H9 (cell line): ENCODE results near the gene CXCL14. TPM values are rescaled to one million over a fixed set of nuclear protein-coding genes. Genes with fewer than 3 reads are reported as not detected.

Experiments
- DNase-seq: peaks from one replicate; pipeline ENCODE4 v3.0.0-alpha.2; 2017
- H2AFZ ChIP-seq: one replicate; pipeline ENCODE4 v1.6.1; 2013; ENCODE audit warnings: mild to moderate bottlenecking, low read length, control low read depth, moderate library complexity
- H2AK5ac ChIP-seq: 2 replicates; pipeline ENCODE4 v1.6.1; 2013; ENCODE audit warnings: low read length, control low read depth, mixed read lengths; ENCODE audit not compliant: insufficient read length
- H2BK120ac ChIP-seq: one replicate; pipeline ENCODE4 v1.6.1; 2013; ENCODE audit warnings: low read depth, mild to moderate bottlenecking, low read length, control low read depth, inconsistent platforms; ENCODE audit not compliant: poor library complexity, severe bottlenecking
- H2BK12ac ChIP-seq: 2 replicates; pipeline ENCODE4 v1.6.1; 2013; ENCODE audit warnings: low read length, control low read depth, mixed read lengths, low read depth; ENCODE audit not compliant: insufficient read length
- H2BK15ac ChIP-seq: 2 replicates; pipeline ENCODE4 v1.6.1; 2013; ENCODE audit warnings: low read depth, low read length, control low read depth
- H2BK20ac ChIP-seq: one replicate; pipeline ENCODE4 v1.6.1; 2013; ENCODE audit warnings: low read depth, mild to moderate bottlenecking, low read length, control low read depth, inconsistent platforms; ENCODE audit not compliant: poor library complexity, severe bottlenecking
- H2BK5ac ChIP-seq: 2 replicates; pipeline ENCODE4 v1.6.1; 2013; ENCODE audit warnings: low read length, control low read depth, mixed read lengths; ENCODE audit not compliant: insufficient read length
- H3K14ac ChIP-seq: 2 replicates; pipeline ENCODE4 v1.6.1; 2013; ENCODE audit warnings: low read length, control low read depth; ENCODE audit not compliant: insufficient read depth
- H3K18ac ChIP-seq: 2 replicates; pipeline ENCODE4 v1.6.1; 2013; ENCODE audit warnings: low read depth, mild to moderate bottlenecking, mixed read lengths, low read length, control low read depth; ENCODE audit not compliant: insufficient read length
- H3K23ac ChIP-seq: 2 replicates; pipeline ENCODE4 v1.6.1; 2013; ENCODE audit warnings: low read length, control low read depth, mixed read lengths, low read depth; ENCODE audit not compliant: insufficient read length
- H3K23me2 ChIP-seq: 2 replicates; pipeline ENCODE4 v1.6.1; 2013; ENCODE audit warnings: low read depth, mild to moderate bottlenecking, mixed read lengths, low read length, control low read depth; ENCODE audit not compliant: insufficient read length, poor library complexity, severe bottlenecking
- H3K27ac ChIP-seq: 2 replicates; pipeline ENCODE4 v1.5.1; 2013; ENCODE audit warnings: low read length, control low read depth, mixed read lengths, low read depth; ENCODE audit not compliant: insufficient read length
- H3K27me3 ChIP-seq: 2 replicates; pipeline ENCODE4 v1.6.1; 2013; ENCODE audit warnings: low read length, control low read depth, inconsistent platforms; ENCODE audit not compliant: insufficient read depth
- H3K4ac ChIP-seq: 2 replicates; pipeline ENCODE4 v1.6.1; 2013; ENCODE audit warnings: low read depth, mild to moderate bottlenecking, control low read depth, inconsistent platforms, low read length, moderate library complexity
- H3K4me1 ChIP-seq: 2 replicates; pipeline ENCODE4 v1.6.1; 2013; ENCODE audit warnings: low read length, control low read depth, inconsistent platforms; ENCODE audit not compliant: insufficient read depth
- H3K4me2 ChIP-seq: 2 replicates; pipeline ENCODE4 v1.6.1; 2013; ENCODE audit warnings: low read length, control low read depth, mixed read lengths; ENCODE audit not compliant: insufficient read length, insufficient read depth
- H3K56ac ChIP-seq: 2 replicates; pipeline ENCODE4 v1.6.1; 2013; ENCODE audit warnings: low read depth, mild to moderate bottlenecking, mixed read lengths, low read length, control low read depth; ENCODE audit not compliant: insufficient read length
- H3K79me1 ChIP-seq: 2 replicates; pipeline ENCODE4 v1.6.1; 2013; ENCODE audit warnings: low read depth, mild to moderate bottlenecking, moderate library complexity, low read length, control low read depth, inconsistent platforms; ENCODE audit not compliant: insufficient read depth, poor library complexity, severe bottlenecking
- H3K79me2 ChIP-seq: 2 replicates; pipeline ENCODE4 v1.6.1; 2013; ENCODE audit warnings: low read length, control low read depth, inconsistent platforms; ENCODE audit not compliant: insufficient read depth
- H3K9ac ChIP-seq: 2 replicates; pipeline ENCODE4 v1.6.1; 2013; ENCODE audit warnings: low read length, control low read depth, mixed read lengths; ENCODE audit not compliant: insufficient read length; ENCODE audit errors: extremely low read depth
- H3K9me3 ChIP-seq: one replicate; pipeline ENCODE4 v1.6.1; 2013; ENCODE audit warnings: low read depth, low read length, inconsistent platforms; ENCODE audit not compliant: control insufficient read depth
- H3T11ph ChIP-seq: one replicate; pipeline ENCODE4 v1.6.1; 2013; ENCODE audit warnings: mild to moderate bottlenecking, low read length, control low read depth, inconsistent platforms
- H4K20me1 ChIP-seq: one replicate; pipeline ENCODE4 v1.6.1; 2013; ENCODE audit not compliant: control insufficient read depth, insufficient read length, insufficient read depth
- H4K5ac ChIP-seq: 2 replicates; pipeline ENCODE4 v1.6.1; 2013; ENCODE audit warnings: low read depth, mild to moderate bottlenecking, mixed read lengths, low read length, control low read depth; ENCODE audit not compliant: insufficient read length
- H4K8ac ChIP-seq: replicated peaks from 2 replicates; pipeline ENCODE4 v1.6.1; 2013; ENCODE audit warnings: low read length, control low read depth, mixed read lengths, low read depth; ENCODE audit not compliant: insufficient read length
- H4K91ac ChIP-seq: 2 replicates; pipeline ENCODE4 v1.6.1; 2013; ENCODE audit warnings: low read depth, mild to moderate bottlenecking, moderate library complexity, mixed read lengths, low read length, control low read depth; ENCODE audit not compliant: insufficient read length
- H3K27ac Mint-ChIP-seq, 3 experiments: 2 replicates in 2 of 3; 3 replicates in 1 of 3; pipeline ENCODE4 v1.8.0; 2020 to 2021; ENCODE audit warnings: mixed read lengths in 3 of 3, mild to moderate bottlenecking in 1 of 3, moderate library complexity in 1 of 3
- H3K27me3 Mint-ChIP-seq: 2 replicates; pipeline ENCODE4 v1.8.0; 2021; ENCODE audit warnings: low read depth, mild to moderate bottlenecking, moderate library complexity, mixed read lengths
- H3K36me3 Mint-ChIP-seq, 3 experiments: 2 replicates in 2 of 3; 3 replicates in 1 of 3; pipeline ENCODE4 v1.8.0; 2020 to 2021; ENCODE audit warnings: low read depth in 3 of 3, mixed read lengths in 3 of 3; ENCODE audit not compliant: insufficient read depth in 1 of 3
- H3K4me1 Mint-ChIP-seq, 2 experiments: 2 replicates each; pipeline ENCODE4 v1.8.0; 2020; ENCODE audit warnings: mixed read lengths in 2 of 2
- H3K4me3 Mint-ChIP-seq, 2 experiments: 2 replicates in 1 of 2; 3 replicates in 1 of 2; pipeline ENCODE4 v1.8.0; 2020 to 2021; ENCODE audit warnings: mild to moderate bottlenecking in 2 of 2, mixed read lengths in 2 of 2, moderate library complexity in 1 of 2
- H3K9me3 Mint-ChIP-seq, 2 experiments: 2 replicates in 1 of 2; 3 replicates in 1 of 2; pipeline ENCODE4 v1.8.0; 2020; ENCODE audit warnings: mild to moderate bottlenecking in 2 of 2, mixed read lengths in 2 of 2, moderate library complexity in 1 of 2
- WGBS: extraction: QIAGEN DNeasy Blood & Tissue Kit; methylation state at CpG from one replicate; pipeline ENCODE4 v1.1.7; 2013; ENCODE audit warnings: missing lambda C conversion rate, low lambda C conversion rate, mixed read lengths; ENCODE audit not compliant: insufficient read length; ENCODE audit errors: extremely low coverage; 5-methylcytosine and 5-hydroxymethylcytosine counted together
- total RNA-seq: library from RNA; stranded (reverse); gene quantifications from 2 replicates; pipeline ENCODE4 v1.2.1, GENCODE V29; 2021
- TF ChIP-seq, protein P1 (sequence below): fragments of 200-600 bp; sonication (generic); conservative IDR thresholded peaks from 3 replicates; pipeline ENCODE4 v1.8.0; 2021; ENCODE audit warnings: antibody characterized with exemption, mild to moderate bottlenecking

The CXCL14 gene
- total RNA-seq, 1 experiment from 2014 or later, result 1.1 TPM

DNA sequence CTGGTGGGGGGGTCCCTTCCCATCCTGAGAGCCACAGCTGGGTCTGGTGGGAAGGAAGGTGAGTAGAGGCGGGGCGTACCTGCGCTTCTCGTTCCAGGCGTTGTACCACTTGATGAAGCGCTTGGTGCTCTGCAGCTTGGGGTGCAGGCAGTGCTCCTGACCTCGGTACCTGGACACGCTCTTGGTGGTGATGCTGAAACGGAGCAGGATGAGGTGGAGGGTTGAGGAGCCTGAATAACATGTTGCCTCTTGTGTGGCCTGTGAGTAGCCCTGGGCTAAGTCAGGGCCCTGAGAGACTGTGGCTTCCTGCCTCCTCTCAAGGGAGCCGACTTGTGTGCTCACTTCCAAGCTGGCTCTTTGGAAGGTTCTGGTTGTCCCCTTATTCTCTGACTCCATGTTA lies 4.3 kb downstream of the CXCL14 start:
- no peak overlapping the region for H3K4ac ChIP-seq
- no peaks in the 10 kb centered on the region for H3K79me1 ChIP-seq
- H2BK120ac ChIP-seq, result no peak overlapping the region
- H2AFZ ChIP-seq, result no peak overlapping the region
- H3K4me1 Mint-ChIP-seq, result peaks cover 38 to 45% of the 10 kb centered on the region in 2 experiments
- no peak overlapping the region for H3K23ac ChIP-seq
- H3K4me1 ChIP-seq, result peaks cover 16% of the 10 kb centered on the region; the same call in 1 of the 2 replicates
- H4K5ac ChIP-seq, result no peak overlapping the region
- H2AK5ac ChIP-seq, result no peak overlapping the region
- no peak overlapping the region for H3K56ac ChIP-seq
- DNase-seq, result no peak
- no peak overlapping the region for H3K9ac ChIP-seq
- H3K27ac ChIP-seq, result no peak overlapping the region
- H3K4me2 ChIP-seq, result no peak overlapping the region
- peaks cover 21% of the 10 kb centered on the region; the same call in 1 of the 2 replicates for H3K27me3 ChIP-seq
- H2BK5ac ChIP-seq, result no peak overlapping the region
- H3T11ph ChIP-seq, result no peak overlapping the region
- no CpG with 5 or more reads among the region's 10 CpGs for WGBS
- no peak overlapping the region for H3K14ac ChIP-seq
- no peak overlapping the region for H3K27ac Mint-ChIP-seq
- H3K79me2 ChIP-seq, result no peaks in the 10 kb centered on the region
- H3K9me3 Mint-ChIP-seq, result no peaks in the 10 kb centered on the region; a peak in 1 of 5 replicates
- H2BK12ac ChIP-seq, result no peak overlapping the region
- H3K36me3 Mint-ChIP-seq, result no peaks in the 10 kb centered on the region
- no peak overlapping the region for H4K8ac ChIP-seq
- H2BK15ac ChIP-seq, result no peak overlapping the region
- H4K91ac ChIP-seq, result no peak overlapping the region
- H4K20me1 ChIP-seq, result no peaks in the 10 kb centered on the region
- TF ChIP-seq, protein P1, sequence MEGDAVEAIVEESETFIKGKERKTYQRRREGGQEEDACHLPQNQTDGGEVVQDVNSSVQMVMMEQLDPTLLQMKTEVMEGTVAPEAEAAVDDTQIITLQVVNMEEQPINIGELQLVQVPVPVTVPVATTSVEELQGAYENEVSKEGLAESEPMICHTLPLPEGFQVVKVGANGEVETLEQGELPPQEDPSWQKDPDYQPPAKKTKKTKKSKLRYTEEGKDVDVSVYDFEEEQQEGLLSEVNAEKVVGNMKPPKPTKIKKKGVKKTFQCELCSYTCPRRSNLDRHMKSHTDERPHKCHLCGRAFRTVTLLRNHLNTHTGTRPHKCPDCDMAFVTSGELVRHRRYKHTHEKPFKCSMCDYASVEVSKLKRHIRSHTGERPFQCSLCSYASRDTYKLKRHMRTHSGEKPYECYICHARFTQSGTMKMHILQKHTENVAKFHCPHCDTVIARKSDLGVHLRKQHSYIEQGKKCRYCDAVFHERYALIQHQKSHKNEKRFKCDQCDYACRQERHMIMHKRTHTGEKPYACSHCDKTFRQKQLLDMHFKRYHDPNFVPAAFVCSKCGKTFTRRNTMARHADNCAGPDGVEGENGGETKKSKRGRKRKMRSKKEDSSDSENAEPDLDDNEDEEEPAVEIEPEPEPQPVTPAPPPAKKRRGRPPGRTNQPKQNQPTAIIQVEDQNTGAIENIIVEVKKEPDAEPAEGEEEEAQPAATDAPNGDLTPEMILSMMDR, result no peak
- peaks cover 6% of the 10 kb centered on the region for H3K23me2 ChIP-seq
- H3K9me3 ChIP-seq, result no peaks in the 10 kb centered on the region
- H2BK20ac ChIP-seq, result no peak overlapping the region
- peaks cover 59% of the 10 kb centered on the region for H3K27me3 Mint-ChIP-seq
- no peak overlapping the region for H3K4me3 Mint-ChIP-seq
- no peak overlapping the region for H3K18ac ChIP-seq
